ENCODE results near the gene DCP2.

GRCh38 chr5:113056988-113057387, 80.4 kb downstream of the DCP2 start:
- no peak for TF ChIP-seq CTCF (IDR thresholded peaks at IDR 0.05)
- TF ChIP-seq POLR2A (IDR thresholded peaks at IDR 0.05): no peak
